K562 (cell line): ENCODE results near the gene RUNX1. TPM values are rescaled to one million over a fixed set of nuclear protein-coding genes. Genes with fewer than 3 reads are reported as not detected.

Experiments
- ATAC-seq: fragments of 200-7000 bp; cut with Tn5 transposase; 3 replicates; pipeline ENCODE4 v1.9.1; 2020; ENCODE audit warnings: moderate library complexity
- BruUV-seq: library from RNA; stranded (reverse); fragments of 400-500 nt; replicated peaks from 2 replicates; lab custom pipeline; 2021; lab: Mats Ljungman, UMichigan
- CTCF ChIA-PET: fragments of 300-600 bp; formaldehyde crosslinking; extraction: SDS; loops from one replicate; lab custom pipeline; 2021; ENCODE audit warnings: low intra/inter-chr PET ratio; lab: Yijun Ruan, JAX
- POLR2A ChIA-PET: fragments of 300-600, 350-650 bp; sonication (Branson Sonifier 250); formaldehyde crosslinking; extraction: SDS; loops from one replicate; lab custom pipeline; 2021; ENCODE audit warnings: antibody characterized with exemption, inconsistent platforms; lab: Yijun Ruan, JAX
- DNase-seq, 4 experiments: peaks; one replicate each; pipeline versions ENCODE4 v3.0.0 to v3.0.0-alpha.2; 2011 to 2018; ENCODE audit warnings: low spot score in 3 of 4, mixed read lengths in 3 of 4; ENCODE audit errors: extremely low read depth in 1 of 4
- FAIRE-seq: peaks from 2 replicates; lab custom pipeline; 2011; peaks lifted over from hg19 to GRCh38; lab: Jason Lieb, UNC
- H2AFZ ChIP-seq: 2 replicates; pipeline ENCODE4 v1.6.0; 2011; ENCODE audit warnings: low read depth, low read length, control low read depth, inconsistent platforms
- H3K27ac ChIP-seq: fragments of 200-600 bp; 3 replicates; pipeline ENCODE4 v1.8.0; 2011; ENCODE audit warnings: low read depth, mild to moderate bottlenecking, control low read depth, inconsistent platforms, low read length, moderate library complexity, mixed read lengths; ENCODE audit errors: extremely low read depth
- H3K27me3 ChIP-seq, 2 experiments: fragments of 300-600 bp in 1 of 2; 2 replicates in 1 of 2; 3 replicates in 1 of 2; pipeline versions ENCODE4 v1.6.0 to v1.8.0; 2011; ENCODE audit warnings: inconsistent platforms in 2 of 2, low read length in 2 of 2, mild to moderate bottlenecking in 1 of 2, mixed read lengths in 1 of 2, moderate library complexity in 1 of 2; ENCODE audit not compliant: control insufficient read depth in 2 of 2, insufficient read depth in 2 of 2
- H3K36me3 ChIP-seq: fragments of 300-600 bp; 3 replicates; pipeline ENCODE4 v1.8.0; 2011; ENCODE audit warnings: mild to moderate bottlenecking, low read length, inconsistent platforms; ENCODE audit not compliant: control insufficient read depth, insufficient read depth
- H3K4me1 ChIP-seq, 2 experiments: fragments of 200-600 bp in 1 of 2; replicated peaks in 1 of 2; 2 replicates in 1 of 2; 3 replicates in 1 of 2; pipeline versions ENCODE4 v1.5.1 to v1.8.0; 2011; ENCODE audit warnings: inconsistent platforms in 2 of 2, low read length in 2 of 2, mild to moderate bottlenecking in 1 of 2, mixed read lengths in 1 of 2, moderate library complexity in 1 of 2; ENCODE audit not compliant: control insufficient read depth in 2 of 2, insufficient read depth in 2 of 2
- H3K4me2 ChIP-seq: 2 replicates; pipeline ENCODE4 v1.6.1; 2011; ENCODE audit warnings: low read length, control low read depth, inconsistent platforms, mixed read lengths; ENCODE audit not compliant: insufficient read depth
- H3K4me3 ChIP-seq: fragments of 200-600 bp; sonication (generic), shearing (Covaris generic); 2 replicates; pipeline ENCODE4 v1.5.1; 2016; ENCODE audit warnings: control low read depth, inconsistent platforms
- H3K79me2 ChIP-seq: fragments of 200-600 bp; 3 replicates; pipeline ENCODE4 v1.8.0; 2011; ENCODE audit warnings: low read length, inconsistent platforms; ENCODE audit not compliant: control insufficient read depth, insufficient read depth
- H3K9ac ChIP-seq, 2 experiments: 2 replicates each; pipeline versions ENCODE4 v1.6.0 to v1.6.1; 2011; ENCODE audit warnings: low read depth in 2 of 2, low read length in 2 of 2, control low read depth in 1 of 2, inconsistent platforms in 1 of 2, mild to moderate bottlenecking in 1 of 2, mixed read lengths in 1 of 2; ENCODE audit not compliant: insufficient read depth in 1 of 2
- H3K9me1 ChIP-seq: one replicate; pipeline ENCODE4 v1.6.0; 2011; ENCODE audit warnings: inconsistent platforms, mild to moderate bottlenecking, low read length, moderate library complexity; ENCODE audit not compliant: control insufficient read depth, insufficient read depth
- H3K9me3 ChIP-seq: replicated peaks from 2 replicates; pipeline ENCODE4 v1.5.1; 2011; ENCODE audit warnings: low read depth, low read length, inconsistent platforms; ENCODE audit not compliant: control insufficient read depth, insufficient read depth
- H4K20me1 ChIP-seq: replicated peaks from 2 replicates; pipeline ENCODE4 v1.6.1; 2011; ENCODE audit warnings: low read length, inconsistent platforms, mixed read lengths; ENCODE audit not compliant: control insufficient read depth, insufficient read depth
- ARID1B ChIP-seq: fragments of 450-650 bp; IDR thresholded peaks from 2 replicates; pipeline ENCODE4 v1.6.1; 2016; ENCODE audit warnings: antibody characterized with exemption, mild to moderate bottlenecking, inconsistent platforms
- CREM ChIP-seq: IDR thresholded peaks from 2 replicates; pipeline ENCODE4 v1.6.1; 2014; ENCODE audit warnings: antibody characterized with exemption, low read depth
- HMGN3 ChIP-seq: IDR thresholded peaks from 2 replicates; pipeline ENCODE4 v1.6.1; 2011; ENCODE audit warnings: borderline replicate concordance, low read depth, mild to moderate bottlenecking, mixed read lengths, low read length; ENCODE audit not compliant: insufficient read length; ENCODE audit errors: extremely low read depth
- MAFF ChIP-seq: IDR thresholded peaks from 2 replicates; pipeline ENCODE4 v1.6.1; 2012; ENCODE audit warnings: low read length, improper control_type of control experiment
- MEF2D ChIP-seq: conservative IDR thresholded peaks from 2 replicates; pipeline ENCODE4 v1.6.1; 2016; ENCODE audit warnings: low read depth, missing genetic modification characterization, missing compliant biosample characterization
- NFE2 ChIP-seq: IDR thresholded peaks from 2 replicates; pipeline ENCODE4 v1.6.1; 2014; ENCODE audit warnings: antibody characterized with exemption, low read depth
- NR2C2 ChIP-seq, 2 experiments: fragments of 200-800 bp in 1 of 2; sonication (Bioruptor generic) in 1 of 2; sonication (generic) in 1 of 2; formaldehyde crosslinking in 1 of 2; IDR thresholded peaks; 2 replicates each; pipeline versions ENCODE4 v1.6.1 to v1.8.0; 2016 to 2022; ENCODE audit warnings: mild to moderate bottlenecking in 1 of 2, missing compliant biosample characterization in 1 of 2, missing genetic modification characterization in 1 of 2, missing genetic modification reagents in 1 of 2
- WGBS: fragments of 100-300 bp; shearing (Covaris generic); methylation state at CpG from one replicate; pipeline ENCODE4 v1.1.6; 2016; ENCODE audit warnings: low coverage, mixed read lengths; ENCODE audit not compliant: insufficient coverage; ENCODE audit errors: missing lambda C conversion rate; 5-methylcytosine and 5-hydroxymethylcytosine counted together
- in situ Hi-C: fragments of 300-500 bp; cut with MboI; formaldehyde crosslinking; loops from 4 replicates; pipeline ENCODE4 v1.15.0; 2018; ENCODE audit warnings: inconsistent platforms, mixed read lengths
- intact Hi-C: fragments of 100-400 bp; cut with micrococcal nuclease; formaldehyde crosslinking; loops from 2 replicates; pipeline ENCODE4 v1.14.2; 2022
- polyA plus RNA-seq, 8 experiments: library from polyadenylated mRNA; depleted of rRNA in 4 of 8; stranded (reverse) in 5 of 8; unstranded in 3 of 8; fragments of >200 nt; fragmentation: Nextera tagmentation in 2 of 8; fragmentation: Illumina TruSeq in 1 of 8; extraction: Ambion mirVana in 2 of 8; extraction: Trizol in 1 of 8; gene quantifications; 2 replicates each; pipeline versions ENCODE4 v1.2.1 to v1.2.3, GENCODE V29; 2011 to 2014; ENCODE audit warnings: inconsistent platforms in 1 of 8, missing spikeins in 1 of 8
- total RNA-seq, 7 experiments: library from RNA; depleted of rRNA in 6 of 7; stranded (reverse); fragments of >200 nt in 6 of 7; fragmentation: Illumina TruSeq in 2 of 7; extraction: Trizol in 2 of 7; gene quantifications; 2 replicates each; pipeline versions ENCODE4 v1.2.1 to v1.2.3, GENCODE V29; 2011 to 2021; ENCODE audit warnings: low replicate concordance in 1 of 7
- TF ChIP-seq, protein P1 (sequence below): fragments of 450-650 bp; IDR thresholded peaks from 2 replicates; pipeline ENCODE4 v1.7.1; 2018; ENCODE audit warnings: mild to moderate bottlenecking, low read depth; ENCODE audit not compliant: partially characterized antibody
- TF ChIP-seq, protein P2 (sequence below), 2 experiments: fragments of 150-350 bp in 1 of 2; IDR thresholded peaks; 2 replicates each; pipeline ENCODE4 v1.6.1; 2012 to 2016; ENCODE audit warnings: low read depth in 2 of 2, low read length in 2 of 2, mild to moderate bottlenecking in 1 of 2, moderate library complexity in 1 of 2
- TF ChIP-seq, protein P3 (sequence below): fragments of 450-650 bp; formaldehyde crosslinking; IDR thresholded peaks from 2 replicates; pipeline ENCODE4 v1.4.0; 2022; ENCODE audit warnings: missing genetic modification characterization

The RUNX1 gene
- total and polyA plus RNA-seq, 9 of the 15 experiments (the other 6 are each of a cell fraction or from before 2014, with no cell fraction given): 2.2 to 68.6 (median 17.8) TPM

DNA sequence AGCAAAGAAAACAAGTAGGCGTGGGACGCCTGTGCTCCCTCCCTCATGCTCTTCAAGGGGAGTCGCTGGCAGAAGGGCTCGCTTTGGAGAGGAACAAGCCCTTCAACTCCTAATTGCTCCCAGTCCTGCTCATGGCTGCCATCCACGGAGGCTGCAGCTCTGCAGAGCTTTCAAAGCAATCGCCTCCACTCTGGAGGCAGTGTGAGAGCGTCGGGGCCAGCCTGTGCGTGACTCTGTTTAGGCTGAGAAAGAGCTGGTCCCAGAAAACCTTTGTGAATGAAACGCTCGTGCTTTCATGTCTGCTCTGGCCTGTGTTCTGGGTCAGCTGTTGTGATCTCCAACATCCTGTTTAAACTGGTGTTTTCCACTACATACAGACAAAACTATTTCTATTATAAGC lies 23.9 kb upstream of the RUNX1 start:
- H3K9ac ChIP-seq: peak overlapping the region in 1 of 2 experiments; percentile 23; a peak in 1 of 4 replicates
- CTCF ChIA-PET: no interaction called here

More for the DNA sequence above, 23.9 kb upstream of the RUNX1 start:
- no peaks in the 10 kb centered on the region; a peak in 1 of 5 replicates for H3K4me1 ChIP-seq
- DNase-seq (no peak), ATAC-seq (peak; percentile 51), FAIRE-seq (no peak)
- H3K36me3 ChIP-seq: no peaks in the 10 kb centered on the region
- TF ChIP-seq NFE2 (no peak), CREM (no peak), HMGN3 (no peak), NR2C2 (CRISPR knock-in tag; IDR thresholded peaks at IDR 0.05) (no peak), NR2C2 (tag; IDR thresholded peaks at IDR 0.05) (no peak), MAFF (no peak), MEF2D (tag) (no peak), ARID1B (no peak)
- TF ChIP-seq, protein P1, sequence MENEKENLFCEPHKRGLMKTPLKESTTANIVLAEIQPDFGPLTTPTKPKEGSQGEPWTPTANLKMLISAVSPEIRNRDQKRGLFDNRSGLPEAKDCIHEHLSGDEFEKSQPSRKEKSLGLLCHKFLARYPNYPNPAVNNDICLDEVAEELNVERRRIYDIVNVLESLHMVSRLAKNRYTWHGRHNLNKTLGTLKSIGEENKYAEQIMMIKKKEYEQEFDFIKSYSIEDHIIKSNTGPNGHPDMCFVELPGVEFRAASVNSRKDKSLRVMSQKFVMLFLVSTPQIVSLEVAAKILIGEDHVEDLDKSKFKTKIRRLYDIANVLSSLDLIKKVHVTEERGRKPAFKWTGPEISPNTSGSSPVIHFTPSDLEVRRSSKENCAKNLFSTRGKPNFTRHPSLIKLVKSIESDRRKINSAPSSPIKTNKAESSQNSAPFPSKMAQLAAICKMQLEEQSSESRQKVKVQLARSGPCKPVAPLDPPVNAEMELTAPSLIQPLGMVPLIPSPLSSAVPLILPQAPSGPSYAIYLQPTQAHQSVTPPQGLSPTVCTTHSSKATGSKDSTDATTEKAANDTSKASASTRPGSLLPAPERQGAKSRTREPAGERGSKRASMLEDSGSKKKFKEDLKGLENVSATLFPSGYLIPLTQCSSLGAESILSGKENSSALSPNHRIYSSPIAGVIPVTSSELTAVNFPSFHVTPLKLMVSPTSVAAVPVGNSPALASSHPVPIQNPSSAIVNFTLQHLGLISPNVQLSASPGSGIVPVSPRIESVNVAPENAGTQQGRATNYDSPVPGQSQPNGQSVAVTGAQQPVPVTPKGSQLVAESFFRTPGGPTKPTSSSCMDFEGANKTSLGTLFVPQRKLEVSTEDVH: no peak
- TF ChIP-seq, protein P2, sequence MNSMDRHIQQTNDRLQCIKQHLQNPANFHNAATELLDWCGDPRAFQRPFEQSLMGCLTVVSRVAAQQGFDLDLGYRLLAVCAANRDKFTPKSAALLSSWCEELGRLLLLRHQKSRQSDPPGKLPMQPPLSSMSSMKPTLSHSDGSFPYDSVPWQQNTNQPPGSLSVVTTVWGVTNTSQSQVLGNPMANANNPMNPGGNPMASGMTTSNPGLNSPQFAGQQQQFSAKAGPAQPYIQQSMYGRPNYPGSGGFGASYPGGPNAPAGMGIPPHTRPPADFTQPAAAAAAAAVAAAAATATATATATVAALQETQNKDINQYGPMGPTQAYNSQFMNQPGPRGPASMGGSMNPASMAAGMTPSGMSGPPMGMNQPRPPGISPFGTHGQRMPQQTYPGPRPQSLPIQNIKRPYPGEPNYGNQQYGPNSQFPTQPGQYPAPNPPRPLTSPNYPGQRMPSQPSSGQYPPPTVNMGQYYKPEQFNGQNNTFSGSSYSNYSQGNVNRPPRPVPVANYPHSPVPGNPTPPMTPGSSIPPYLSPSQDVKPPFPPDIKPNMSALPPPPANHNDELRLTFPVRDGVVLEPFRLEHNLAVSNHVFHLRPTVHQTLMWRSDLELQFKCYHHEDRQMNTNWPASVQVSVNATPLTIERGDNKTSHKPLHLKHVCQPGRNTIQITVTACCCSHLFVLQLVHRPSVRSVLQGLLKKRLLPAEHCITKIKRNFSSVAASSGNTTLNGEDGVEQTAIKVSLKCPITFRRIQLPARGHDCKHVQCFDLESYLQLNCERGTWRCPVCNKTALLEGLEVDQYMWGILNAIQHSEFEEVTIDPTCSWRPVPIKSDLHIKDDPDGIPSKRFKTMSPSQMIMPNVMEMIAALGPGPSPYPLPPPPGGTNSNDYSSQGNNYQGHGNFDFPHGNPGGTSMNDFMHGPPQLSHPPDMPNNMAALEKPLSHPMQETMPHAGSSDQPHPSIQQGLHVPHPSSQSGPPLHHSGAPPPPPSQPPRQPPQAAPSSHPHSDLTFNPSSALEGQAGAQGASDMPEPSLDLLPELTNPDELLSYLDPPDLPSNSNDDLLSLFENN (IDR thresholded peaks at IDR 0.05; ENCODE audit: low read depth in 2 of 2, low read length in 2 of 2): no peak
- TF ChIP-seq, protein P3, sequence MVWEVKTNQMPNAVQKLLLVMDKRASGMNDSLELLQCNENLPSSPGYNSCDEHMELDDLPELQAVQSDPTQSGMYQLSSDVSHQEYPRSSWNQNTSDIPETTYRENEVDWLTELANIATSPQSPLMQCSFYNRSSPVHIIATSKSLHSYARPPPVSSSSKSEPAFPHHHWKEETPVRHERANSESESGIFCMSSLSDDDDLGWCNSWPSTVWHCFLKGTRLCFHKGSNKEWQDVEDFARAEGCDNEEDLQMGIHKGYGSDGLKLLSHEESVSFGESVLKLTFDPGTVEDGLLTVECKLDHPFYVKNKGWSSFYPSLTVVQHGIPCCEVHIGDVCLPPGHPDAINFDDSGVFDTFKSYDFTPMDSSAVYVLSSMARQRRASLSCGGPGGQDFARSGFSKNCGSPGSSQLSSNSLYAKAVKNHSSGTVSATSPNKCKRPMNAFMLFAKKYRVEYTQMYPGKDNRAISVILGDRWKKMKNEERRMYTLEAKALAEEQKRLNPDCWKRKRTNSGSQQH: no peak
- no peaks in the 10 kb centered on the region for H4K20me1 ChIP-seq
- no peaks in the 10 kb centered on the region for H3K79me2 ChIP-seq
- 48% methylated on average over 11 of the region's 11 CpGs for WGBS
- POLR2A ChIA-PET: interaction anchor here (1.1 kb wide), 1 partner anchor 27 kb away, joined by 3 read pairs; no protein-coding TSS in a partner anchor
- BruUV-seq: no TSS peak
- in situ Hi-C loops (no loop called here), intact Hi-C loops (no loop called here)
- no peak overlapping the region for H3K4me2 ChIP-seq
- no peaks in the 10 kb centered on the region for H3K27me3 ChIP-seq
- H3K9me1 ChIP-seq: no peaks in the 10 kb centered on the region
- H3K4me3 ChIP-seq: no peak overlapping the region
- H2AFZ ChIP-seq: peak overlapping the region; percentile 71
- no peak overlapping the region for H3K27ac ChIP-seq
- H3K9me3 ChIP-seq: no peaks in the 10 kb centered on the region
